ENCODE measurements around the gene POPDC3. TPM values are rescaled to one million over a fixed set of nuclear protein-coding genes. Genes with fewer than 3 reads are reported as not detected.

Gene POPDC3
- total RNA-seq, 1 experiment from 2014 or later = 0.62 TPM

- CTCF ChIA-PET = no interaction called here
Observed at GRCh38 chr6:105209950-105210706, 30.3 kb upstream of the POPDC3 start.

GRCh38 chr6:105207524-105208269 lies 27.9 kb upstream of the POPDC3 start:
- CTCF ChIA-PET = interaction anchor here (0.6 kb wide), 1 partner anchor 365 kb away, joined by 5 read pairs; no protein-coding TSS in a partner anchor

More at GRCh38 chr6:105209950-105210706, 30.3 kb upstream of the POPDC3 start:
- H3K9me3 ChIP-seq (ENCODE audit: low read depth, low read length, poor library complexity, severe bottlenecking) = no peaks in the 10 kb centered on the region
- no peaks in the 10 kb centered on the region for H3K36me3 ChIP-seq (ENCODE audit: insufficient read depth, low read length, poor library complexity, severe bottlenecking)
- no peak overlapping the region for H3K4me3 ChIP-seq (ENCODE audit: low read depth, low read length, poor library complexity, severe bottlenecking)
- no TSS peak for BruUV-seq (replicated peaks)
- TF ChIP-seq EZH2 (IDR thresholded peaks at IDR 0.05; ENCODE audit: borderline replicate concordance, low read depth, low read length, poor library complexity, severe bottlenecking) (no peak), CTCF (conservative IDR thresholded peaks at IDR 0.05; ENCODE audit: low read depth, low read length) (no peak)
- H3K27ac ChIP-seq (ENCODE audit: low read depth, low read length, poor library complexity, severe bottlenecking) = no peak overlapping the region
- no peaks in the 10 kb centered on the region for H3K4me1 ChIP-seq (ENCODE audit: insufficient read depth, low read length, poor library complexity, severe bottlenecking)
- POLR2A ChIA-PET (ENCODE audit: low non-redundant PET) = no interaction called here
- H3K27me3 ChIP-seq (replicated peaks; ENCODE audit: insufficient read depth, low read depth, low read length, poor library complexity) = no peaks in the 10 kb centered on the region
- intact Hi-C loops (cut with micrococcal nuclease; ENCODE audit: unreplicated experiment) = no loop called here
- no peak for DNase-seq (ENCODE audit: low spot score)

GRCh38 chr6:105204768-105205167 lies 25.0 kb upstream of the POPDC3 start:
- TF ChIP-seq EZH2 (IDR thresholded peaks at IDR 0.05; ENCODE audit: borderline replicate concordance, low read depth, low read length, poor library complexity, severe bottlenecking) (no peak), CTCF (conservative IDR thresholded peaks at IDR 0.05; ENCODE audit: low read depth, low read length) (no peak)
- no peak for DNase-seq (ENCODE audit: low spot score)
- POLR2A ChIA-PET (ENCODE audit: low non-redundant PET) = no interaction called here
- Histone ChIP-seq H3K27me3 (replicated peaks; ENCODE audit: insufficient read depth, low read depth, low read length, poor library complexity) (no peaks in the 10 kb centered on the region), H3K9me3 (ENCODE audit: low read depth, low read length, poor library complexity, severe bottlenecking) (no peaks in the 10 kb centered on the region), H3K4me3 (ENCODE audit: low read depth, low read length, poor library complexity, severe bottlenecking) (no peak overlapping the region), H3K27ac (ENCODE audit: low read depth, low read length, poor library complexity, severe bottlenecking) (no peak overlapping the region), H3K4me1 (ENCODE audit: insufficient read depth, low read length, poor library complexity, severe bottlenecking) (no peaks in the 10 kb centered on the region), H3K36me3 (ENCODE audit: insufficient read depth, low read length, poor library complexity, severe bottlenecking) (no peaks in the 10 kb centered on the region)
- no TSS peak for BruUV-seq (replicated peaks)
- intact Hi-C loops (cut with micrococcal nuclease; ENCODE audit: unreplicated experiment) = no loop called here
- CTCF ChIA-PET = no interaction called here

More at GRCh38 chr6:105207524-105208269, 27.9 kb upstream of the POPDC3 start:
- H3K27me3 ChIP-seq (replicated peaks; ENCODE audit: insufficient read depth, low read depth, low read length, poor library complexity) = no peaks in the 10 kb centered on the region
- H3K4me1 ChIP-seq (ENCODE audit: insufficient read depth, low read length, poor library complexity, severe bottlenecking) = no peaks in the 10 kb centered on the region
- no peak overlapping the region for H3K27ac ChIP-seq (ENCODE audit: low read depth, low read length, poor library complexity, severe bottlenecking)
- BruUV-seq (replicated peaks) = no TSS peak
- H3K36me3 ChIP-seq (ENCODE audit: insufficient read depth, low read length, poor library complexity, severe bottlenecking) = no peaks in the 10 kb centered on the region
- H3K9me3 ChIP-seq (ENCODE audit: low read depth, low read length, poor library complexity, severe bottlenecking) = no peaks in the 10 kb centered on the region
- no peak for DNase-seq (ENCODE audit: low spot score)
- POLR2A ChIA-PET (ENCODE audit: low non-redundant PET) = no interaction called here
- intact Hi-C loops (cut with micrococcal nuclease; ENCODE audit: unreplicated experiment) = no loop called here
- H3K4me3 ChIP-seq (ENCODE audit: low read depth, low read length, poor library complexity, severe bottlenecking) = no peak overlapping the region
- no peak for TF ChIP-seq CTCF (conservative IDR thresholded peaks at IDR 0.05; ENCODE audit: low read depth, low read length)
- no peak for TF ChIP-seq EZH2 (IDR thresholded peaks at IDR 0.05; ENCODE audit: borderline replicate concordance, low read depth, low read length, poor library complexity, severe bottlenecking)
